ENCODE results near the gene HDHD5. TPM values are rescaled to one million over a fixed set of nuclear protein-coding genes. Genes with fewer than 3 reads are reported as not detected.
A peak's percentile ranks its signal among the peaks of the same experiment; 100 is the strongest.

Gene HDHD5
- total RNA-seq, 1 donor from 2014 or later, result 30.2 TPM

GRCh38 chr22:17145021-17145680 is 13.9 kb downstream of the HDHD5 start:
- peaks cover 6% of the 10 kb centered on the region for H3K9me3 Mint-ChIP-seq (ENCODE audit: unreplicated experiment)
- no peak for DNase-seq
- H3K4me3 Mint-ChIP-seq (ENCODE audit: unreplicated experiment), result no peak overlapping the region
- TF ChIP-seq CTCF (IDR thresholded peaks at IDR 0.05; ENCODE audit: partially characterized antibody, unreplicated experiment), result no peak
- peaks cover 4% of the 10 kb centered on the region for H3K4me1 Mint-ChIP-seq (ENCODE audit: low read depth, unreplicated experiment)
- H3K27me3 Mint-ChIP-seq (ENCODE audit: unreplicated experiment), result peaks cover 9% of the 10 kb centered on the region
- H3K36me3 Mint-ChIP-seq (ENCODE audit: unreplicated experiment), result peaks cover 5% of the 10 kb centered on the region
- no peak overlapping the region for H3K27ac Mint-ChIP-seq (ENCODE audit: unreplicated experiment)

GRCh38 chr22:17143826-17144225 is 15.3 kb downstream of the HDHD5 start:
- H3K9me3 Mint-ChIP-seq (ENCODE audit: unreplicated experiment), result peaks cover 6% of the 10 kb centered on the region
- peaks cover 5% of the 10 kb centered on the region for H3K36me3 Mint-ChIP-seq (ENCODE audit: unreplicated experiment)
- H3K4me1 Mint-ChIP-seq (ENCODE audit: low read depth, unreplicated experiment), result peaks cover 10% of the 10 kb centered on the region
- no peak overlapping the region for H3K27ac Mint-ChIP-seq (ENCODE audit: unreplicated experiment)
- no peak overlapping the region for H3K4me3 Mint-ChIP-seq (ENCODE audit: unreplicated experiment)
- no peak for DNase-seq
- TF ChIP-seq CTCF (IDR thresholded peaks at IDR 0.05; ENCODE audit: partially characterized antibody, unreplicated experiment), result no peak
- H3K27me3 Mint-ChIP-seq (ENCODE audit: unreplicated experiment), result peaks cover 9% of the 10 kb centered on the region

GRCh38 chr22:17143101-17143500 is 16.0 kb downstream of the HDHD5 start:
- H3K27me3 Mint-ChIP-seq (ENCODE audit: unreplicated experiment), result peaks cover 7% of the 10 kb centered on the region
- no peak for DNase-seq
- no peak overlapping the region for H3K27ac Mint-ChIP-seq (ENCODE audit: unreplicated experiment)
- peaks cover 5% of the 10 kb centered on the region for H3K36me3 Mint-ChIP-seq (ENCODE audit: unreplicated experiment)
- TF ChIP-seq CTCF (IDR thresholded peaks at IDR 0.05; ENCODE audit: partially characterized antibody, unreplicated experiment), result no peak
- peaks cover 17% of the 10 kb centered on the region for H3K4me1 Mint-ChIP-seq (ENCODE audit: low read depth, unreplicated experiment)
- H3K9me3 Mint-ChIP-seq (ENCODE audit: unreplicated experiment), result peaks cover 6% of the 10 kb centered on the region
- H3K4me3 Mint-ChIP-seq (ENCODE audit: unreplicated experiment), result no peak overlapping the region

GRCh38 chr22:17140826-17141766 is 18.0 kb downstream of the HDHD5 start:
- peaks cover 7% of the 10 kb centered on the region for H3K27me3 Mint-ChIP-seq (ENCODE audit: unreplicated experiment)
- DNase-seq, result no peak
- TF ChIP-seq CTCF (IDR thresholded peaks at IDR 0.05; ENCODE audit: partially characterized antibody, unreplicated experiment), result no peak
- H3K36me3 Mint-ChIP-seq (ENCODE audit: unreplicated experiment), result no peaks in the 10 kb centered on the region
- H3K27ac Mint-ChIP-seq (ENCODE audit: unreplicated experiment), result no peak overlapping the region
- no peak overlapping the region for H3K4me3 Mint-ChIP-seq (ENCODE audit: unreplicated experiment)
- peaks cover 20% of the 10 kb centered on the region for H3K4me1 Mint-ChIP-seq (ENCODE audit: low read depth, unreplicated experiment)
- H3K9me3 Mint-ChIP-seq (ENCODE audit: unreplicated experiment), result peaks cover 6% of the 10 kb centered on the region

GRCh38 chr22:17140022-17140421 is 19.1 kb downstream of the HDHD5 start:
- Mint-ChIP-seq H3K4me3 (ENCODE audit: unreplicated experiment) (peak overlapping the region; percentile 12), H3K27me3 (ENCODE audit: unreplicated experiment) (peaks cover 7% of the 10 kb centered on the region), H3K4me1 (ENCODE audit: low read depth, unreplicated experiment) (peaks cover 20% of the 10 kb centered on the region), H3K36me3 (ENCODE audit: unreplicated experiment) (no peaks in the 10 kb centered on the region), H3K9me3 (ENCODE audit: unreplicated experiment) (peaks cover 6% of the 10 kb centered on the region), H3K27ac (ENCODE audit: unreplicated experiment) (peak overlapping the region; percentile 56)
- no peak for TF ChIP-seq CTCF (IDR thresholded peaks at IDR 0.05; ENCODE audit: partially characterized antibody, unreplicated experiment)
- no peak for DNase-seq
